Right lobe of liver (tissue), 6 donors: Measurements from ENCODE around the gene COX6B1. TPM values are rescaled to one million over a fixed set of nuclear protein-coding genes. Genes with fewer than 3 reads are reported as not detected.
A peak's percentile ranks its signal among the peaks of the same experiment; 100 is the strongest.

Source experiments
- ATAC-seq, 4 donors: fragments of 200-7000 bp; cut with Tn5 transposase; one replicate each; pipeline ENCODE4 v1.9.1; 2020; ENCODE audit warnings: mild to moderate bottlenecking in 4 of 4, moderate library complexity in 4 of 4
- DNase-seq, 3 donors: peaks; one replicate each; pipeline ENCODE4 v3.0.0-alpha.2; 2020
- H3K27ac ChIP-seq, 3 donors: fragments of 200-600 bp; one replicate each; pipeline ENCODE4 v1.8.0; 2022
- H3K27me3 ChIP-seq, 2 donors: fragments of 200-600 bp; one replicate each; pipeline ENCODE4 v1.8.0; 2022
- H3K36me3 ChIP-seq, 4 donors: fragments of 200-600 bp; sonication (generic) in 1 of 4; one replicate each; pipeline versions ENCODE4 v1.5.1 to v1.8.0; 2017 to 2022; ENCODE audit warnings: control low read depth in 1 of 4
- H3K4me1 ChIP-seq, 4 donors: fragments of 200-600 bp; sonication (generic) in 1 of 4; one replicate each; pipeline versions ENCODE4 v1.5.1 to v1.8.0; 2017 to 2022; ENCODE audit warnings: control low read depth in 1 of 4
- H3K4me3 ChIP-seq, 3 donors: fragments of 200-600 bp; one replicate each; pipeline ENCODE4 v1.8.0; 2022
- H3K9me3 ChIP-seq, 4 donors: fragments of 200-600 bp; sonication (generic) in 1 of 4; one replicate each; pipeline versions ENCODE4 v1.5.1 to v1.8.0; 2017 to 2022; ENCODE audit warnings: control low read depth in 1 of 4
- POLR2A ChIP-seq: fragments of 450-650 bp; IDR thresholded peaks from one replicate; pipeline ENCODE4 v1.6.1; 2017; ENCODE audit warnings: antibody characterized with exemption, mild to moderate bottlenecking
- WGBS: methylation state at CpG from one replicate; pipeline ENCODE4 v1.1.6; 2018; ENCODE audit warnings: low coverage, low lambda C conversion rate; ENCODE audit not compliant: insufficient coverage; ENCODE audit errors: missing lambda C conversion rate; 5-methylcytosine and 5-hydroxymethylcytosine counted together
- intact Hi-C, 2 donors: fragments of 100-400 bp; cut with DNase I; formaldehyde crosslinking; loops; one replicate each; pipeline versions ENCODE4 v1.11.2 to v1.14.1; 2022
- total RNA-seq, 6 experiments: library from RNA; depleted of rRNA in 2 of 6; stranded (reverse); fragments of >200 nt in 2 of 6; fragmentation: NEBNext Ultra II Directional in 3 of 6; extraction: Animal tissue kit (Norgen Biotek cat#: 25700) in 3 of 6; gene quantifications; one replicate each; pipeline versions ENCODE4 v1.1.0 to v1.2.4, GENCODE V29; 2016 to 2023
- TF ChIP-seq, protein P1 (sequence below), 4 donors: fragments of 200-600 bp in 3 of 4; fragments of 450-650 bp in 1 of 4; IDR thresholded peaks; one replicate each; pipeline versions ENCODE4 v1.5.1 to v1.8.0; 2016 to 2022; ENCODE audit warnings: antibody characterized with exemption in 4 of 4, mild to moderate bottlenecking in 2 of 4
- donor health status: DM: no; HTN: yes; CAD: no.
- donor health status: DM: no; HTN: no; CAD: no.
- donor health status: DM: no; HTN: no; CAD: no.
- donor health status: DM: no; HTN: yes; CAD: no.
- donor health status: DM: no; HTN: yes; CAD: no.

Gene COX6B1
- total RNA-seq, 6 experiments from 2014 or later = 189 to 697 (median 228) TPM

- intact Hi-C loops = no loop called here
- Histone ChIP-seq H3K9me3 (no peaks in the 10 kb centered on the region), H3K4me3 (no peak overlapping the region), H3K27ac (no peak overlapping the region), H3K27me3 (no peaks in the 10 kb centered on the region), H3K36me3 (peaks cover 0 to 6% (median 2%) of the 10 kb centered on the region in 4 donors), H3K4me1 (peaks cover 0 to 20% (median 8%) of the 10 kb centered on the region in 4 donors)
- no peak for ATAC-seq
- DNase-seq = no peak
- TF ChIP-seq, protein P1, sequence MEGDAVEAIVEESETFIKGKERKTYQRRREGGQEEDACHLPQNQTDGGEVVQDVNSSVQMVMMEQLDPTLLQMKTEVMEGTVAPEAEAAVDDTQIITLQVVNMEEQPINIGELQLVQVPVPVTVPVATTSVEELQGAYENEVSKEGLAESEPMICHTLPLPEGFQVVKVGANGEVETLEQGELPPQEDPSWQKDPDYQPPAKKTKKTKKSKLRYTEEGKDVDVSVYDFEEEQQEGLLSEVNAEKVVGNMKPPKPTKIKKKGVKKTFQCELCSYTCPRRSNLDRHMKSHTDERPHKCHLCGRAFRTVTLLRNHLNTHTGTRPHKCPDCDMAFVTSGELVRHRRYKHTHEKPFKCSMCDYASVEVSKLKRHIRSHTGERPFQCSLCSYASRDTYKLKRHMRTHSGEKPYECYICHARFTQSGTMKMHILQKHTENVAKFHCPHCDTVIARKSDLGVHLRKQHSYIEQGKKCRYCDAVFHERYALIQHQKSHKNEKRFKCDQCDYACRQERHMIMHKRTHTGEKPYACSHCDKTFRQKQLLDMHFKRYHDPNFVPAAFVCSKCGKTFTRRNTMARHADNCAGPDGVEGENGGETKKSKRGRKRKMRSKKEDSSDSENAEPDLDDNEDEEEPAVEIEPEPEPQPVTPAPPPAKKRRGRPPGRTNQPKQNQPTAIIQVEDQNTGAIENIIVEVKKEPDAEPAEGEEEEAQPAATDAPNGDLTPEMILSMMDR (IDR thresholded peaks at IDR 0.05) = no peak
- TF ChIP-seq POLR2A = no peak
- WGBS = 68% methylated on average over 3 of the region's 3 CpGs
Observed at GRCh38 chr19:35663981-35664380, 15.9 kb downstream of the COX6B1 start.

- no peaks in the 10 kb centered on the region for H3K9me3 ChIP-seq
- intact Hi-C loops = no loop called here
- no peak overlapping the region for H3K4me3 ChIP-seq
- H3K27ac ChIP-seq = no peak overlapping the region
- H3K36me3 ChIP-seq = no peaks in the 10 kb centered on the region
- no peak for DNase-seq
- ATAC-seq = no peak
- H3K27me3 ChIP-seq = no peaks in the 10 kb centered on the region
- TF ChIP-seq, protein P1 (IDR thresholded peaks at IDR 0.05) = no peak
- TF ChIP-seq POLR2A = no peak
- peaks cover 0 to 18% (median 8%) of the 10 kb centered on the region in 4 donors for H3K4me1 ChIP-seq
- WGBS = 99% methylated on average over 9 of the region's 24 CpGs
Observed at GRCh38 chr19:35665157-35665556, 17.0 kb downstream of the COX6B1 start.

DNA sequence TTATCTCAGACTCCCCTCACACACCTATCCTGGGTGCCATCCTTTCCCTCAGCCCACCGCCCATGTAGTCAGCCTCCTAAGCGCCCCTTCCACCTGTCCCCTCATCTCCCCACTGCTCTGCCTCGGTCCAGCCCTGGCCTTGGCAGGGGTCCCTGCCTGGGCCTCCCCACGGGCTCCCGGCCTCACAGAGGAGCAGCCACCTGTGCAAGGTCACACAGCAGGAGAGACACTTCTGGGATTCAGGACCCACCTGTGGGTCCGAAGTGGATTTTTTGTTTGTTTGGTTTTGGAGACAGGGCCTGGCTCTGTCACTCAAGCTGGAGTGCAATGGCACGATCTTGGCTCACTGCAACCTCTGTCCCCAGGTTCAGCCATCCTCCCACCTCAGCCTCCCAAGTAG, 17.5 kb downstream of the COX6B1 start:
- H3K4me1 ChIP-seq = peaks cover 0 to 14% (median 7%) of the 10 kb centered on the region in 4 donors
- WGBS = 77% methylated on average over 7 of the region's 7 CpGs
- H3K27ac ChIP-seq = no peak overlapping the region
- no peak for TF ChIP-seq POLR2A
- TF ChIP-seq, protein P1 (IDR thresholded peaks at IDR 0.05) = no peak
- no peaks in the 10 kb centered on the region for H3K36me3 ChIP-seq
- no peak for ATAC-seq
- no peaks in the 10 kb centered on the region for H3K9me3 ChIP-seq
- intact Hi-C loops = no loop called here
- no peaks in the 10 kb centered on the region for H3K27me3 ChIP-seq
- DNase-seq = no peak
- no peak overlapping the region for H3K4me3 ChIP-seq

GRCh38 chr19:35666251-35666913, 18.3 kb downstream of the COX6B1 start, which contains the start of gene UPK1A:
Gene UPK1A, plus strand, starts transcription at chr19:35666517. Its CDS starts 296 bp downstream, at chr19:35666813.
- 30% methylated on average over 2 of the region's 16 CpGs for WGBS
- peak in 1 of 4 donors; percentile 6 for ATAC-seq
- peaks cover 0 to 13% (median 4%) of the 10 kb centered on the region in 4 donors for H3K4me1 ChIP-seq
- TF ChIP-seq, protein P1 (IDR thresholded peaks at IDR 0.05) = no peak
- no peak for TF ChIP-seq POLR2A
- H3K4me3 ChIP-seq = no peak within 1 kb of the TSS
- H3K9me3 ChIP-seq = no peaks in the 10 kb centered on the region
- DNase-seq = no peak
- no peaks in the 10 kb centered on the region for H3K36me3 ChIP-seq
- intact Hi-C loops = no loop called here
- H3K27me3 ChIP-seq = no peaks in the 10 kb centered on the region
- no peak within 1 kb of the TSS for H3K27ac ChIP-seq
